Hepatocyte (in vitro differentiated cells): ENCODE results near the gene ANKRD50. TPM values are rescaled to one million over a fixed set of nuclear protein-coding genes. Genes with fewer than 3 reads are reported as not detected.

ENCODE experiments used
- DNase-seq: peaks from one replicate; pipeline ENCODE4 v3.0.0-alpha.2; 2016; ENCODE audit warnings: low spot score
- H2AFZ ChIP-seq: fragments of 200-600 bp; sonication (generic); 2 replicates; pipeline ENCODE4 v1.6.0; 2016; ENCODE audit warnings: antibody characterized with exemption, mild to moderate bottlenecking
- H3K27ac ChIP-seq: fragments of 200-600 bp; sonication (generic); 2 replicates; pipeline ENCODE4 v1.5.1; 2016; ENCODE audit warnings: mild to moderate bottlenecking
- H3K27me3 ChIP-seq: fragments of 200-600 bp; sonication (generic); 2 replicates; pipeline ENCODE4 v1.6.1; 2016
- H3K36me3 ChIP-seq: fragments of 200-600 bp; sonication (generic); replicated peaks from 2 replicates; pipeline ENCODE4 v1.5.1; 2016; ENCODE audit warnings: low read depth; ENCODE audit not compliant: insufficient read depth
- H3K4me1 ChIP-seq: fragments of 200-600 bp; sonication (generic); 2 replicates; pipeline ENCODE4 v1.5.1; 2016; ENCODE audit warnings: mild to moderate bottlenecking, moderate library complexity; ENCODE audit not compliant: insufficient read depth
- H3K4me2 ChIP-seq: fragments of 200-600 bp; sonication (generic); 2 replicates; pipeline ENCODE4 v1.6.0; 2016
- H3K4me3 ChIP-seq: fragments of 200-600 bp; sonication (generic); 2 replicates; pipeline ENCODE4 v1.5.1; 2016; ENCODE audit warnings: mild to moderate bottlenecking
- H3K79me2 ChIP-seq: fragments of 200-600 bp; sonication (generic); 2 replicates; pipeline ENCODE4 v1.6.0; 2017; ENCODE audit warnings: mild to moderate bottlenecking
- H3K9me2 ChIP-seq: fragments of 200-600 bp; sonication (generic); replicated peaks from 2 replicates; pipeline ENCODE4 v1.6.0; 2017; ENCODE audit warnings: mild to moderate bottlenecking; ENCODE audit not compliant: insufficient read depth
- H3K9me3 ChIP-seq: fragments of 200-600 bp; sonication (generic); 2 replicates; pipeline ENCODE4 v1.5.1; 2016; ENCODE audit warnings: low read depth, mild to moderate bottlenecking
- H4K20me1 ChIP-seq: fragments of 200-600 bp; sonication (generic); 2 replicates; pipeline ENCODE4 v1.6.0; 2016; ENCODE audit warnings: mild to moderate bottlenecking; ENCODE audit not compliant: insufficient read depth, poor library complexity, severe bottlenecking
- EZH2 ChIP-seq: fragments of 200-600 bp; sonication (generic); IDR thresholded peaks from 2 replicates; pipeline ENCODE4 v1.6.1; 2016; ENCODE audit warnings: antibody characterized with exemption, mild to moderate bottlenecking, borderline replicate concordance
- EZH2phosphoT487 ChIP-seq: fragments of 200-600 bp; sonication (generic); IDR thresholded peaks from one replicate; pipeline ENCODE4 v1.6.1; 2018; ENCODE audit warnings: antibody characterized with exemption, mild to moderate bottlenecking, low read depth, moderate library complexity; ENCODE audit not compliant: unreplicated experiment, severe bottlenecking
- WGBS: methylation state at CpG from one replicate; pipeline ENCODE4 v1.1.6; 2016; ENCODE audit warnings: low lambda C conversion rate; ENCODE audit errors: missing lambda C conversion rate; 5-methylcytosine and 5-hydroxymethylcytosine counted together
- polyA plus RNA-seq: library from polyadenylated mRNA; unstranded; fragments of >200 nt; fragmentation: Nextera tagmentation; extraction: Ambion mirVana; gene quantifications from 2 replicates; pipeline ENCODE4 v1.2.1, GENCODE V29; 2016
- total RNA-seq: library from RNA; depleted of rRNA; stranded (reverse); fragments of >200 nt; gene quantifications from 2 replicates; pipeline ENCODE4 v1.2.3, GENCODE V29; 2014
- TF ChIP-seq, protein P1 (sequence below): fragments of 200-600 bp; sonication (generic); IDR thresholded peaks from 2 replicates; pipeline ENCODE4 v1.5.1; 2016; ENCODE audit warnings: antibody characterized with exemption, mild to moderate bottlenecking; ENCODE audit not compliant: poor library complexity

Gene ANKRD50
- total and polyA plus RNA-seq, 2 experiments from 2014 or later = 6.7 to 37.4 TPM

DNA sequence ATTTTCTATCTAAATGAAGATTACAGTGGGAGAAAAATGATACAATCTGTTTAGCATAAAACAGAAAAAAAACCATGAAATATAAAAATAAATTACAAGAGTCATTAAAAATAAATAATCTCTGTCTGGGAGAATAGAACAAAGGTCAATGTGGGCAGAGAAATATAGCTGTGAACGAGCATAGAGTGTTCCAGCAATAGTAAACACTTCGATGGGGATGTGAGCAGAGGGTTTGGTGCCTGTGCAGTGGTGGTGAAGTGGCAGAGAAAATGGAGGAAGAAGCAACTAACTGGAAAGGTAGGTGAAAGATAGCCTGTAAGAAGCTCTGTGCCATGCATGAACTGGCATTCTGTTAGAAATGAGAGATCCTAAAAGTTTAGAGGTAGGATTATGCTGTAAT lies 64.9 kb downstream of the ANKRD50 start:
- Histone ChIP-seq H3K4me1 (no peaks in the 10 kb centered on the region), H3K79me2 (no peaks in the 10 kb centered on the region), H3K27me3 (no peaks in the 10 kb centered on the region), H3K36me3 (no peaks in the 10 kb centered on the region), H4K20me1 (no peaks in the 10 kb centered on the region), H3K27ac (no peak overlapping the region), H3K9me3 (no peaks in the 10 kb centered on the region), H2AFZ (no peak overlapping the region), H3K9me2 (no peaks in the 10 kb centered on the region), H3K4me2 (no peak overlapping the region), H3K4me3 (no peak overlapping the region)
- no peak for TF ChIP-seq EZH2phosphoT487
- TF ChIP-seq EZH2 = no peak
- TF ChIP-seq, protein P1, sequence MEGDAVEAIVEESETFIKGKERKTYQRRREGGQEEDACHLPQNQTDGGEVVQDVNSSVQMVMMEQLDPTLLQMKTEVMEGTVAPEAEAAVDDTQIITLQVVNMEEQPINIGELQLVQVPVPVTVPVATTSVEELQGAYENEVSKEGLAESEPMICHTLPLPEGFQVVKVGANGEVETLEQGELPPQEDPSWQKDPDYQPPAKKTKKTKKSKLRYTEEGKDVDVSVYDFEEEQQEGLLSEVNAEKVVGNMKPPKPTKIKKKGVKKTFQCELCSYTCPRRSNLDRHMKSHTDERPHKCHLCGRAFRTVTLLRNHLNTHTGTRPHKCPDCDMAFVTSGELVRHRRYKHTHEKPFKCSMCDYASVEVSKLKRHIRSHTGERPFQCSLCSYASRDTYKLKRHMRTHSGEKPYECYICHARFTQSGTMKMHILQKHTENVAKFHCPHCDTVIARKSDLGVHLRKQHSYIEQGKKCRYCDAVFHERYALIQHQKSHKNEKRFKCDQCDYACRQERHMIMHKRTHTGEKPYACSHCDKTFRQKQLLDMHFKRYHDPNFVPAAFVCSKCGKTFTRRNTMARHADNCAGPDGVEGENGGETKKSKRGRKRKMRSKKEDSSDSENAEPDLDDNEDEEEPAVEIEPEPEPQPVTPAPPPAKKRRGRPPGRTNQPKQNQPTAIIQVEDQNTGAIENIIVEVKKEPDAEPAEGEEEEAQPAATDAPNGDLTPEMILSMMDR = no peak
- 79% methylated on average over 2 of the region's 2 CpGs for WGBS
- no peak for DNase-seq

DNA sequence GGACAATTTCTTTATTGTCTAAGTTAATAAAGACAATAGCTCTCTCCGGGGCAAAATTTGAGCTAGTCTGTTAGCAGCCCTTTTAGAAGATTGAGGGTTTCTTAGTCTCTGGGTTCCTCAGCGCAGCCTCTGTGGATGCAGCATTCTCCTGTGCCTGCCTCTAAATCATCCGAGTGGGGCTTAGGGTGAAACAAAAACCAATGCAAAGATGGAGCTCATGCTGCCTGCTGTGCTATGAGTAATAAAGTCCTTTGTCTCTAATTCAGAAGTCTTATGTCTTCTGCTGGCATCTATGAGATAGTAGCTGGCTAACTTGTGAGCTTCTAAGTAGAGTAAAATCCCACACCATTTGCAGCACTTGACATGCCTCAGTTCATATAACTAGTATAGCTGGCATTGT lies 67.9 kb downstream of the ANKRD50 start:
- Histone ChIP-seq H3K79me2 (no peaks in the 10 kb centered on the region), H3K9me3 (no peaks in the 10 kb centered on the region), H3K27ac (no peak overlapping the region), H3K4me2 (no peak overlapping the region), H4K20me1 (no peaks in the 10 kb centered on the region), H3K4me1 (no peaks in the 10 kb centered on the region), H3K9me2 (no peaks in the 10 kb centered on the region), H3K36me3 (no peaks in the 10 kb centered on the region), H2AFZ (no peak overlapping the region), H3K27me3 (no peaks in the 10 kb centered on the region), H3K4me3 (no peak overlapping the region)
- no peak for DNase-seq
- WGBS = 100% methylated on average over 3 of the region's 3 CpGs
- no peak for TF ChIP-seq EZH2phosphoT487

- Histone ChIP-seq H3K9me2 (no peaks in the 10 kb centered on the region), H3K9me3 (no peaks in the 10 kb centered on the region), H3K27ac (no peak overlapping the region), H3K27me3 (no peaks in the 10 kb centered on the region), H3K36me3 (no peaks in the 10 kb centered on the region), H3K4me1 (no peaks in the 10 kb centered on the region), H4K20me1 (no peaks in the 10 kb centered on the region), H3K4me3 (no peak overlapping the region), H3K4me2 (no peak overlapping the region), H3K79me2 (no peaks in the 10 kb centered on the region), H2AFZ (no peak overlapping the region)
- TF ChIP-seq, protein P1 = no peak
- TF ChIP-seq EZH2phosphoT487 (no peak), EZH2 (no peak)
- no peak for DNase-seq
- WGBS = 92% methylated on average over 3 of the region's 3 CpGs
Observed at GRCh38 chr4:124642846-124643245, 69.7 kb downstream of the ANKRD50 start.

- H3K9me2 ChIP-seq = no peaks in the 10 kb centered on the region
- no peaks in the 10 kb centered on the region for H3K79me2 ChIP-seq
- H3K4me1 ChIP-seq = no peaks in the 10 kb centered on the region
- no peak overlapping the region for H3K4me3 ChIP-seq
- no peaks in the 10 kb centered on the region for H3K27me3 ChIP-seq
- no peak overlapping the region for H2AFZ ChIP-seq
- no peaks in the 10 kb centered on the region for H4K20me1 ChIP-seq
- no peak overlapping the region for H3K4me2 ChIP-seq
- no peak overlapping the region for H3K27ac ChIP-seq
- H3K9me3 ChIP-seq = no peaks in the 10 kb centered on the region
- DNase-seq = no peak
- no peak for TF ChIP-seq EZH2phosphoT487
- TF ChIP-seq, protein P1 = no peak
- no peak for TF ChIP-seq EZH2
- WGBS = 78% methylated on average over 4 of the region's 4 CpGs
- no peaks in the 10 kb centered on the region for H3K36me3 ChIP-seq
Observed at GRCh38 chr4:124641715-124642381, 70.7 kb downstream of the ANKRD50 start.
